Ishikawa (cell line): ENCODE data around the gene EMILIN3.

Experiments used
- CEBPB ChIP-seq: IDR thresholded peaks from 2 replicates; pipeline ENCODE4 v1.6.1; 2012
- CREB1 ChIP-seq: IDR thresholded peaks from 2 replicates; pipeline ENCODE4 v1.6.1; 2012; ENCODE audit warnings: low read depth
- EGR1 ChIP-seq: IDR thresholded peaks from 2 replicates; pipeline ENCODE4 v1.6.1; 2012
- EP300 ChIP-seq: IDR thresholded peaks from 2 replicates; pipeline ENCODE4 v1.6.1; 2012; ENCODE audit warnings: borderline replicate concordance
- FOXM1 ChIP-seq: IDR thresholded peaks from 2 replicates; pipeline ENCODE4 v1.6.1; 2012; ENCODE audit warnings: low read depth, borderline replicate concordance
- NFIC ChIP-seq: IDR thresholded peaks from 2 replicates; pipeline ENCODE4 v1.6.1; 2012
- RAD21 ChIP-seq: IDR thresholded peaks from 2 replicates; pipeline ENCODE4 v1.6.1; 2012; ENCODE audit warnings: low read depth
- TAF1 ChIP-seq: IDR thresholded peaks from 2 replicates; pipeline ENCODE4 v1.6.1; 2012; ENCODE audit warnings: low read depth, mild to moderate bottlenecking
- TCF12 ChIP-seq: IDR thresholded peaks from 2 replicates; pipeline ENCODE4 v1.6.1; 2012; ENCODE audit warnings: low read depth
- TEAD4 ChIP-seq: IDR thresholded peaks from 2 replicates; pipeline ENCODE4 v1.6.1; 2012
- YY1 ChIP-seq: IDR thresholded peaks from 2 replicates; pipeline ENCODE4 v1.6.1; 2012; ENCODE audit warnings: low read depth
- ZBTB7A ChIP-seq: IDR thresholded peaks from 2 replicates; pipeline ENCODE4 v1.6.1; 2012; ENCODE audit warnings: low read depth
- TF ChIP-seq, protein P1 (sequence below): IDR thresholded peaks from 2 replicates; pipeline ENCODE4 v1.6.1; 2012; ENCODE audit warnings: low read depth, mild to moderate bottlenecking
- TF ChIP-seq, protein P2 (sequence below): IDR thresholded peaks from 2 replicates; pipeline ENCODE4 v1.6.1; 2012
- TF ChIP-seq, protein P3 (sequence below): IDR thresholded peaks from 2 replicates; pipeline ENCODE4 v1.6.1; 2012

EMILIN3 gene

DNA sequence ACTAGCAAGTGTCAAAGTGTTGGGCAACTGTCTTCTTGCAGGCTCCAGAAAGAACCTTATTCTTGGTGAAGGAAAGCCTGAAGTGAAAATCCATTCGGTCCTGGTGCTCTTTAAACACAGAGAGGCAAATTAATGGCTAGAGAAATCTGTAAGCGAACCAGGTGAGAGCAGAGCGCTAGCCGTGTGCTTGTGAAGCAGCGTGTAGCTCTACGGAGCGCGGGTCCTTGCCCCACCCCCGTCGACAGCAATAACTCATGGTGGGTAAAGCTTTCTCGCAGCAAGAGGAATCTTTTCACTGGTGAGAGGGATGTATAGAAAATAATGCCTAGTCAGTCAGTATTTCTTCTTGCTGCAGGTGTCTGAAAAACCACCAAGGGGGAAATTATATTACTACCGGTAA, 37.0 kb upstream of the EMILIN3 start:
- TF ChIP-seq EP300 (no peak), RAD21 (no peak), ZBTB7A (no peak), YY1 (no peak), FOXM1 (no peak), TCF12 (no peak)
- TF ChIP-seq, protein P1, sequence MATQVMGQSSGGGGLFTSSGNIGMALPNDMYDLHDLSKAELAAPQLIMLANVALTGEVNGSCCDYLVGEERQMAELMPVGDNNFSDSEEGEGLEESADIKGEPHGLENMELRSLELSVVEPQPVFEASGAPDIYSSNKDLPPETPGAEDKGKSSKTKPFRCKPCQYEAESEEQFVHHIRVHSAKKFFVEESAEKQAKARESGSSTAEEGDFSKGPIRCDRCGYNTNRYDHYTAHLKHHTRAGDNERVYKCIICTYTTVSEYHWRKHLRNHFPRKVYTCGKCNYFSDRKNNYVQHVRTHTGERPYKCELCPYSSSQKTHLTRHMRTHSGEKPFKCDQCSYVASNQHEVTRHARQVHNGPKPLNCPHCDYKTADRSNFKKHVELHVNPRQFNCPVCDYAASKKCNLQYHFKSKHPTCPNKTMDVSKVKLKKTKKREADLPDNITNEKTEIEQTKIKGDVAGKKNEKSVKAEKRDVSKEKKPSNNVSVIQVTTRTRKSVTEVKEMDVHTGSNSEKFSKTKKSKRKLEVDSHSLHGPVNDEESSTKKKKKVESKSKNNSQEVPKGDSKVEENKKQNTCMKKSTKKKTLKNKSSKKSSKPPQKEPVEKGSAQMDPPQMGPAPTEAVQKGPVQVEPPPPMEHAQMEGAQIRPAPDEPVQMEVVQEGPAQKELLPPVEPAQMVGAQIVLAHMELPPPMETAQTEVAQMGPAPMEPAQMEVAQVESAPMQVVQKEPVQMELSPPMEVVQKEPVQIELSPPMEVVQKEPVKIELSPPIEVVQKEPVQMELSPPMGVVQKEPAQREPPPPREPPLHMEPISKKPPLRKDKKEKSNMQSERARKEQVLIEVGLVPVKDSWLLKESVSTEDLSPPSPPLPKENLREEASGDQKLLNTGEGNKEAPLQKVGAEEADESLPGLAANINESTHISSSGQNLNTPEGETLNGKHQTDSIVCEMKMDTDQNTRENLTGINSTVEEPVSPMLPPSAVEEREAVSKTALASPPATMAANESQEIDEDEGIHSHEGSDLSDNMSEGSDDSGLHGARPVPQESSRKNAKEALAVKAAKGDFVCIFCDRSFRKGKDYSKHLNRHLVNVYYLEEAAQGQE, result no peak
- TF ChIP-seq, protein P2, sequence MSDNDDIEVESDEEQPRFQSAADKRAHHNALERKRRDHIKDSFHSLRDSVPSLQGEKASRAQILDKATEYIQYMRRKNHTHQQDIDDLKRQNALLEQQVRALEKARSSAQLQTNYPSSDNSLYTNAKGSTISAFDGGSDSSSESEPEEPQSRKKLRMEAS, result no peak

DNA sequence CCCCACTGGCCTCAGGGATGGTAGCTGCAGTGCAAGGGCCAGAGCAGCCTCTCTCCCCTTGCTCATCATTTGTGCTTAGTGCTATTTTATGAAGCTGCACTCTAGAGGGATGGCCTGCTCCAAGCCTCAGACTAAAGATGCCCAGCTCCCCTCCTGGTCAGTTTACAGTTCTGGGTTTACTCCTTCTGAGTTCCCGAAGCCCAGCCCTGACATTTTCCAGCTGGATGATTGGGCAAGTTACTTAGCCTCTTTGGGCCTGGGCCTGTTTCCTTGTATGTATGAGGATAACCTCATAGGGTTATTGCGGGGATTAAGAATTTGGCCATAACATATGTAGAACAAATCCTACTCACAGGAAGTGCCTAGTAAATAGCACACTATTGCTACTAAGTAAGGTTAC, 31.8 kb upstream of the EMILIN3 start:
- no peak for TF ChIP-seq EGR1
- TF ChIP-seq EP300, result no peak
- TF ChIP-seq FOXM1, result no peak
- TF ChIP-seq, protein P3, sequence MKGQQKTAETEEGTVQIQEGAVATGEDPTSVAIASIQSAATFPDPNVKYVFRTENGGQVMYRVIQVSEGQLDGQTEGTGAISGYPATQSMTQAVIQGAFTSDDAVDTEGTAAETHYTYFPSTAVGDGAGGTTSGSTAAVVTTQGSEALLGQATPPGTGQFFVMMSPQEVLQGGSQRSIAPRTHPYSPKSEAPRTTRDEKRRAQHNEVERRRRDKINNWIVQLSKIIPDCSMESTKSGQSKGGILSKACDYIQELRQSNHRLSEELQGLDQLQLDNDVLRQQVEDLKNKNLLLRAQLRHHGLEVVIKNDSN, result no peak
- TF ChIP-seq NFIC, result no peak
- TF ChIP-seq CEBPB, result no peak
- TF ChIP-seq RAD21, result no peak
- no peak for TF ChIP-seq CREB1
- no peak for TF ChIP-seq YY1
- no peak for TF ChIP-seq ZBTB7A
- TF ChIP-seq, protein P1, result no peak
- TF ChIP-seq TAF1, result no peak
- TF ChIP-seq TEAD4, result no peak
- TF ChIP-seq, protein P2, result no peak
- TF ChIP-seq TCF12, result no peak

DNA sequence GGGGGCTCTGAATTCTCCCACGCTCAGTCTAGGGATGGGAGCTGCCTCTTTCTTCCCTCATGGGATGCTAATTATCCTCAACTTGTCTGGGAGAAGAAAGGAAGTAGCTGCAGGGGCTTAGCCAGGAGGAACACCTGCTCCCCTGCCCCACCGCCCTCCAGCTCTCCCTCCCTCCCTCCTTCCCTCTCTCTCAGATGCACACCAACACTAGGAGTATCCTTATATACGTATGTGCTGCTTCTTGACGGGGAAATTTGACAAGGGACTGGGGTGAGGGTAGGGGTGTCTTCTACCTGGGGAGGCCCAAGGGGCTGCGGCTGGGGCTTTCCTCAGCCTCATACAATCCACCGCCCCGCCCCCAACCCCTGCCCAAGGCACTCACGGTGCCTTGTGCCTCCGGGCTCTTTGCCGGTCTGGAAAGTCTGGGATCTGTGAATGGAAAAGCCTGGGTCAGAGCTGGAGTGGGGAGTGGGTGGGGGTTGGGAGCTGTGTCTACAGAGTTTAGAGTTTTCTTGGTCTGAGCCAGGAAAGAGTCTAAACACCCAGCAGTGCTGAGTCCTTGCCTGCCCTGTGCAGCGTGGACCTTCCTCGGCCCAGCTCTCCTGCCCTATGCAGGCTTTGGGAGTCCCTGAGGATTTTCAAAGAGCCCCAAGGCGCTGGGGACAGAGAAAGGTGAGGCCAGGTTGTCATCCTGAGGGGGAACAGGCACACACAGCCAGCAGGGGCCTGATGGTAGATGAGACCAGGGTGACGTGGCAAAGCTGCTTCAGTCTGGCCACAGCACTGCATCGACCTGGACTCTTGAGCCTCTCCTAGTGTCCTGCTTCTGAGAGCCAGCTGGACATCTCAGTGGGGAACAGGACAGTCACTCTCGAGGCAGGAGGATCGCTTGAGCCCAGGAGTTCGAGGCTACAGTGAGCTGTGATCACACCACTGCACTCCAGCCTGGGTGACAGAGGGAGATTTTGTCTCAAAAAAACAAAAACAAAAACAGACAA, 29.3 kb upstream of the EMILIN3 start:
- TF ChIP-seq FOXM1 (no peak), ZBTB7A (no peak), CEBPB (no peak), TEAD4 (no peak)

DNA sequence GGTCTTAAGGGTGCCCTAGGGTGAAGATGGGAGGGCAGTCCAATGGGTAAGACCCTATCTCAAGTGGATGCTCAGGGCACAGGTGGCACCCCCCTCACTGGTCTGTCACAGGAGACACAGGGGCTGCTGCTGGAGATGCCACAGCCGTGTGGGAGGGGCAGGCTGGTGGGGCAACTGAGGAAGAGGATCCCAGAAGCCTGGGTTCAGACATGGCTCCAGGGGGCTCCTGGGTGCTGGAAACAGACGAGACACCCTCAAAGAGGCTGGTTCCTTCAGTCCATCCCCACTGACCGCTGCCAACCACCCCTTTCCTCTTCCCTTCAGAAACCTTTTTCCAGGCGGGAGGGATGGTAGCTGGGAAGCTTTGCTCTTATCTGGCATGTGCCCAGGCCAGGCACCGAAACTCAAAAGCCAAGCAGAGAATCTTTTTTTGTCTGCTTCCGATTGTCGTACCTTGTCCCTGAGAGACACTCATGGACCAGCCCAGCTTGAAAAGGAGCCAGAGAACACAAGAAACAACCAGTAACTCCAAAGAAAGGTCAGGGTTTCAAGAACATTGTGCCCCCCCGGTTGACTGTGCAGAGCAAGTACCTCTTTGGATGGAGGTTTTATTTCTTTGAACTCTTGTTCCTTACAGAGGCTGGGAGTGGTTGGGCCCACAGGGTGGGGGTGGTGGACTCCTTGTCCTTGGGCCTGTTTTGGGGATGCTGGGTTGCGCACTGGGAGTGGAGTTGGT, 28.5 kb upstream of the EMILIN3 start:
- TF ChIP-seq TAF1 (no peak), YY1 (no peak), CREB1 (no peak), EGR1 (no peak), NFIC (no peak), ZBTB7A (no peak), RAD21 (no peak)
- TF ChIP-seq, protein P3, result no peak
- TF ChIP-seq, protein P2, result no peak
- TF ChIP-seq, protein P1, result no peak
